ENCODE measurements around the gene FAM200B.

The FAM200B gene

GRCh38 chr4:15654593-15655222, 26.9 kb upstream of the FAM200B start:
- FAIRE-seq: no peak
- TF ChIP-seq POLR2A (IDR thresholded peaks at IDR 0.05; ENCODE audit: low read depth, low read length) (no peak), POLR2AphosphoS5 (IDR thresholded peaks at IDR 0.05; ENCODE audit: low read depth, low read length) (no peak), TAF1 (IDR thresholded peaks at IDR 0.05; ENCODE audit: borderline replicate concordance, low read depth, low read length) (no peak)
- DNase-seq (ENCODE audit: insufficient read length): no peak

- DNase-seq (ENCODE audit: insufficient read length) (peak; percentile 87), FAIRE-seq (peak; percentile 90)
- TF ChIP-seq POLR2AphosphoS5 (IDR thresholded peaks at IDR 0.05; ENCODE audit: low read depth, low read length): peak; percentile 57; the same call in 1 of the 2 replicates
- peak; percentile 76; the same call in 1 of the 2 replicates for TF ChIP-seq POLR2A (IDR thresholded peaks at IDR 0.05; ENCODE audit: low read depth, low read length)
- 0 out of 2 replicates have a peak, but pooled peaks have one; percentile 21 for TF ChIP-seq TAF1 (IDR thresholded peaks at IDR 0.05; ENCODE audit: borderline replicate concordance, low read depth, low read length)
Observed at GRCh38 chr4:15655223-15656037, 26.2 kb upstream of the FAM200B start, which contains the start of gene FBXL5. TSS of gene FBXL5 (minus strand) at chr4:15655357. CDS start at chr4:15655287, 70 bp downstream.

- TF ChIP-seq TAF1 (IDR thresholded peaks at IDR 0.05; ENCODE audit: borderline replicate concordance, low read depth, low read length): no peak
- no peak for TF ChIP-seq POLR2A (IDR thresholded peaks at IDR 0.05; ENCODE audit: low read depth, low read length)
- no peak for DNase-seq (ENCODE audit: insufficient read length)
- FAIRE-seq: no peak
Observed at GRCh38 chr4:15656038-15656470, 25.6 kb upstream of the FAM200B start.

GRCh38 chr4:15657366-15657765, 24.3 kb upstream of the FAM200B start:
- DNase-seq (ENCODE audit: insufficient read length) (no peak), FAIRE-seq (no peak)
- TF ChIP-seq POLR2AphosphoS5 (IDR thresholded peaks at IDR 0.05; ENCODE audit: low read depth, low read length) (no peak), POLR2A (IDR thresholded peaks at IDR 0.05; ENCODE audit: low read depth, low read length) (no peak), TAF1 (IDR thresholded peaks at IDR 0.05; ENCODE audit: borderline replicate concordance, low read depth, low read length) (no peak)

- FAIRE-seq: no peak
- TF ChIP-seq TAF1 (IDR thresholded peaks at IDR 0.05; ENCODE audit: borderline replicate concordance, low read depth, low read length): no peak
- TF ChIP-seq POLR2A (IDR thresholded peaks at IDR 0.05; ENCODE audit: low read depth, low read length): no peak
- TF ChIP-seq POLR2AphosphoS5 (IDR thresholded peaks at IDR 0.05; ENCODE audit: low read depth, low read length): no peak
- no peak for DNase-seq (ENCODE audit: insufficient read length)
Observed at GRCh38 chr4:15658136-15658770, 23.4 kb upstream of the FAM200B start.

GRCh38 chr4:15658781-15659180, 22.8 kb upstream of the FAM200B start:
- no peak for TF ChIP-seq POLR2A (IDR thresholded peaks at IDR 0.05; ENCODE audit: low read depth, low read length)
- no peak for TF ChIP-seq POLR2AphosphoS5 (IDR thresholded peaks at IDR 0.05; ENCODE audit: low read depth, low read length)
- TF ChIP-seq TAF1 (IDR thresholded peaks at IDR 0.05; ENCODE audit: borderline replicate concordance, low read depth, low read length): no peak
- no peak for FAIRE-seq
- no peak for DNase-seq (ENCODE audit: insufficient read length)

- TF ChIP-seq POLR2A (IDR thresholded peaks at IDR 0.05; ENCODE audit: low read depth, low read length) (no peak), POLR2AphosphoS5 (IDR thresholded peaks at IDR 0.05; ENCODE audit: low read depth, low read length) (no peak), TAF1 (IDR thresholded peaks at IDR 0.05; ENCODE audit: borderline replicate concordance, low read depth, low read length) (no peak)
- DNase-seq (ENCODE audit: insufficient read length) (no peak), FAIRE-seq (no peak)
Observed at GRCh38 chr4:15659768-15660570, 21.7 kb upstream of the FAM200B start.

- DNase-seq (ENCODE audit: insufficient read length): no peak
- no peak for FAIRE-seq
- TF ChIP-seq TAF1 (IDR thresholded peaks at IDR 0.05; ENCODE audit: borderline replicate concordance, low read depth, low read length) (no peak), POLR2AphosphoS5 (IDR thresholded peaks at IDR 0.05; ENCODE audit: low read depth, low read length) (no peak), POLR2A (IDR thresholded peaks at IDR 0.05; ENCODE audit: low read depth, low read length) (no peak)
Observed at GRCh38 chr4:15665753-15666365, 15.8 kb upstream of the FAM200B start.

GRCh38 chr4:15667006-15667405, 14.6 kb upstream of the FAM200B start:
- FAIRE-seq: no peak
- no peak for DNase-seq (ENCODE audit: insufficient read length)
- TF ChIP-seq TAF1 (IDR thresholded peaks at IDR 0.05; ENCODE audit: borderline replicate concordance, low read depth, low read length) (no peak), POLR2AphosphoS5 (IDR thresholded peaks at IDR 0.05; ENCODE audit: low read depth, low read length) (no peak), POLR2A (IDR thresholded peaks at IDR 0.05; ENCODE audit: low read depth, low read length) (no peak)

- no peak for DNase-seq (ENCODE audit: insufficient read length)
- no peak for FAIRE-seq
- TF ChIP-seq POLR2A (IDR thresholded peaks at IDR 0.05; ENCODE audit: low read depth, low read length) (no peak), TAF1 (IDR thresholded peaks at IDR 0.05; ENCODE audit: borderline replicate concordance, low read depth, low read length) (no peak), POLR2AphosphoS5 (IDR thresholded peaks at IDR 0.05; ENCODE audit: low read depth, low read length) (no peak)
Observed at GRCh38 chr4:15668566-15669435, 12.8 kb upstream of the FAM200B start.

Measured in GM12892 (cell line).